Measurements from ENCODE around the gene SEMA3D. TPM values are rescaled to one million over a fixed set of nuclear protein-coding genes. Genes with fewer than 3 reads are reported as not detected.
A peak's percentile ranks its signal among the peaks of the same experiment; 100 is the strongest.

Gene SEMA3D
- polyA plus RNA-seq, 3 donors = 41.8 to 47.6 (median 42.7) TPM

DNA sequence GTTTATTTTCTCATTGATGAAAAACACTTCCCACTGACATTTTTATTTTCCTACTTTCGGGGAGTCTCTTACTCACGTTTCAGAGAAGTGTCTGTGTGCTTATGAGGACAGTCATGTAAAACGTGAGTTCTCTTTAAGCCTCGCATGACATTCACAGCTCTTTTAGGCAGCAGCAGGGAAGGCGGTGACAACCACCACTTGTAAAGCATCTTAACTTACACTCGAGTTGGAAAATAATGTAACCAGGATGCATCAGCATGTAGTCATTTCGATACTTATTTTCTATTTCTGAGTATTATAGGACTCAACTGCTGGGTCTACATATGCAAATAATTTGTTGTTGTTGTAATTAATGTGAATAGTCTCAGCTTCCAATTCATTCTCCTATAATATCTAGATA is 153.6 kb downstream of the SEMA3D start:
- DNase-seq = no peak

DNA sequence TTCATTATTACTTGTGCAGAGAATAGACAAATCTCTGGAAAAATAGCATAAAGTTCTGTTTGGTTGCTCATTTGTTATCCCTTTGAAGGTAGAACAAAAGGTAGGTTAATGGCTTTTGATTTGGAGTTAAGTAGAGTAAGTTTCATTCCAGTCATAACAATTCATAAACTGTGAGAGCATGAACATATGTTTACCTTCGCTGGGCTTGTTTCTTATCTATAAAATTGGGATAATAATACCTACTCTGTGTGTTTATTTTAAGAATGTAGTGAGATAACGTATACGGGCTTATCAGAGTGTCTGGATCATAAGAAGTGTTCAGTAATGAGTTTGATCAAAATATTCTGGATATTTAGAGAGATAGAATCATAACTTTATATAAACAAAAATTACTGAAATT is 155.4 kb downstream of the SEMA3D start:
- DNase-seq = no peak

DNA sequence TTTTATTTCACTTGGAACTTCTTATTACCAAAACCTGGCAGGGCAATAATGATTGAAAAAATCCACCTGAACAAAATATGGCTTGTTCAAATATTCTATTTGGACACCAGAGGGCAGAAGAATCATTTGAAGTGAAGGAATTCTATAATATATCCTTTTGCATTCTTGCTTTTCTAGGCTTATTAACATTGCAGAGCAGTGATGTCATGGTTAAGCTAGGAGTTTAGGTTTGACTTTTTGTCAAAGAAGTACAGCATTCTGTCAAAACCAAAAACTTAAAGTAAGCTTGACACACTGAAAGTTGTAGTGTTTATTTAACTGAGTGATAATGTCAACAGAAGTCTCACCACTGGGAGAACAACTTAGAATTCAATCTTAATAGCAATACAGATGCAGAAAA is 156.0 kb downstream of the SEMA3D start:
- DNase-seq = peak; percentile 42

DNA sequence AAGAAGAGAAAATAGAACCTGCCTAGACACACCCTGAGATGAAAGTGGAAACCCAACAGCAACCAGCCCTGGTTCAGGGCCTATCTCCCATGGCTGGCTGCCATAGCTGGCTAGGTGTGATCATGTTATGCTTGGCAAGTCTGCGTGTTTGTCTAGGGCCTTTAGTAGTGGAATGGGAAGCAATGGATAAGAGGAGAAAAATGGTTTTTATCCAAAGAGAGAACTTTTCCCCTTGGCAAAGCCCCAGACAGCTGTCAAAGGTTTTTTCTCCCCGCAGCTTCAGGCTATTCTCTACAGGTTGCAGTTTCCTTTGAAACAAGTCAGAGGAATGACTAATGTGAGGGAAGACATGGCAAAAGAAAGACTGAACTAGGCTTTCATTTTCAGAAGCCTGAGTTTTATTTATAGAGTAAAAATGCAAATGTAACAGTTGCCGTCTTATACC is 161.5 kb downstream of the SEMA3D start:
- DNase-seq = no peak

DNA sequence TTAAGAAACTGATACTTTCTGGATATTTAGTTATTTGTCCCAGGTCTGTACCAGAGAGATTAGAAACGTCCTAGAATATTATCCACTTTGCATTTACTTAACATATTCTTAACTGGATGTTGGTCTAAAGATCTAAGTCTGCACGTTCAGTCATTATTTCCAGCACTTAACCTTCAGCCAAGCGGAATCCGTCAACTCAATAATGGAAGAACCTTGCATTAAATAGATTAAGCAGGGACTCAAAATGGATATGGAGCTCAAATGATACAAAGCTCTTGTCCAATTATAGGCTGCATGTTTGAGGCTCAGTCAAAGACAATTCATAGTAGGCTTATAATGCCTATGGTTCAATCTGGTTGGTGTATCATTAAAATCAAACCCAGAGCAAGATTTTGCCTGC is 162.9 kb downstream of the SEMA3D start:
- DNase-seq = no peak

DNA sequence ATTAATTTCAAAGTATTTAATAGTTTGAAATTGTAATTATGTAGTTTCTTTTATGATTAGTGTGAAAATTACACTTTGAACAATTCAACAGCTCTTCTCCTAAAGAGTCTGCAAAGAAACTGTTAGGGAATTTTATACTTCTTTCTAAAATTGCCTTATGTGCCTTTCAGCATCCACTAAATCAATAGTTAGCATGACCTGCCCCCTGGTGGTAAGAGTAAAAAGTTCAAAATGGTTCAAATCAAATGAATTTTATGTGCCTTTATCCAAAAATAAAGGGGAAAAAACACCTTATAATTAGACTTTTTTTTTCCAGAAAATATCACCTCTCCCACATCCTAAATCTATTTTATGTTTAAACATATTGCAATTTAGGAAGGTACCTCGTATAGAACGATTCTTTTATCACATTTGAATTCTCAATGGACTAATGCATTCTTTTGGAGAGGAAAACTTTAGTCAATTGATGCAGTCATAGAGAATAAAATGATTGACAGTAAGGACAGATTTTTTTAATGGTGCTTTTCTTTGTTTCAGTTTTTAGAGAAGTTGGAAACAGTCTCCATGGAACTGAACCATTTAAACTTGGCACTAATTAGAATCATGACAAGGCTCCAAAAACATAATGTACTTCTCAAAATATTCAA is 163.7 kb downstream of the SEMA3D start:
- DNase-seq = peak; percentile 46

DNA sequence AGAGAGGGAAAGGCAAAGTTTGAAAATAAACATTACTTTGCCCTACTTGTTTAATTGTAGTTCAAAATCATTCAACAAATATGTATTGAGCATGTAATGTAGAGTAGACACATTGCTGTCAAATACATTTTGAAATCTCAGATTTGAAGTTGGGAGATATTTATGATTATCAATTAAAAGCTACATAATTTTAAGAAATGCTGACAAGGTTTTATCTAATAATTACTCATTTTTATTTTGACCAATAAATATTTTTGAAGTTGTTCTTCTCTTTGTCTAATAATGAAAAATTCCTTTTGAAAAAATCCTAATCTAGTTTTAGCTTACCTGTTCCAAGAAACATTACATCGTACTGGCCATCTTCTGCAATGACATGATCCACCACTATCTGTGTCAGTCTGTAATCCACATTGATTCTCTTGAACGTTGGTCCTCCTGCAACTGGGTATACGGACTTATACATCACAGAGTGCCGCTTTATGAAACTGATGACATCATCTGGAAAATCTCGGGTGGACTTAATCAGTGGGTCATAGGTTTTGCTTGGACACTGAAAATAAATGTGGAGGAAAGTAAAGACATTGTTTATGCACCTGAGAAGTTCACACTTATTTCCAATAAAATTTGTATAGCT is 164.7 kb downstream of the SEMA3D start:
- no peak for DNase-seq

DNA sequence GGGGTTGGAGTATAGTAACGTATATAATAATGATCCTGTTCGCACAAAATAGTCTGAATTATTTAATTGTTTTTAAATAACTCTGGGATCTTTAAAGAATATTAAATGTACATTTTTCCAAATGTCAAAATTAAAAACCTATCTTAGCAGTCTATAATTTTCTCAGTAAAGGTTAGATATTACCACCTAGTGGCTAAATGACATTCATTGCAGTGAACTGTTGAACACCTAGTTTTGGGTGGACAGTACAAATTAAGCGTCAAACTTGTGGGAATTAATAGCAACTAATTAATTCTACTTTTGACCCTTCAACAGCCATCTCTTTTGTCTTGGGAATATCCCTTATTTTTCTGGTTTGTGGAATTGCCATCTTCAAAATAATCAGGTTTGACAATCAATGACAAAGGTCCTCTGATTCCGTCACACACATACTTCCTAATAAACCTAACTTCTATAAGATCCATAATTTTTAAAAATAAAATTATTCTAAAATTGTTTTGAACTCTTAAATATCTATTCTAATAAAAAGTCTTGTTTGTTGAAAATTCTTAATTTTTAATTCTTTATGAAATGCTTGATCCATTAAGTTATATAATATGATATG is 165.7 kb downstream of the SEMA3D start:
- DNase-seq = no peak

DNA sequence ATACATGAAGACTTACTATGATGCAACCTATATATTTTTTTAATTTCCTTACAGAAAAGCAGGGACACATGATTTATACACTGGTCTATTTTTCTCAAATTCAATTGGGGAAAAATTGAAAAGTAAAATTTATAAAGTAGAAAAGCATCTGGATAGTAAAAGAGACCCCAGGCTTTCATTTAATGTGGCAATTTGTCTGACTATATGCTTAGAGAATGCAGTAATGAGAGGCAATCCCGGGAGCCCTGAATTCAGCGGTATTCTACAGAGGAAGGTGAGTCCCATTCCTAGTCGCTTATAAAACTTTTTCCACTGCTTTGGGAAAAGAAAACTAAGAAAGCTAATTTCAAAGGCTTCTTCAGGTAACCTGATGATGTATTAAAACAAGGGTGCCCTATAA is 167.1 kb downstream of the SEMA3D start:
- no peak for DNase-seq

DNA sequence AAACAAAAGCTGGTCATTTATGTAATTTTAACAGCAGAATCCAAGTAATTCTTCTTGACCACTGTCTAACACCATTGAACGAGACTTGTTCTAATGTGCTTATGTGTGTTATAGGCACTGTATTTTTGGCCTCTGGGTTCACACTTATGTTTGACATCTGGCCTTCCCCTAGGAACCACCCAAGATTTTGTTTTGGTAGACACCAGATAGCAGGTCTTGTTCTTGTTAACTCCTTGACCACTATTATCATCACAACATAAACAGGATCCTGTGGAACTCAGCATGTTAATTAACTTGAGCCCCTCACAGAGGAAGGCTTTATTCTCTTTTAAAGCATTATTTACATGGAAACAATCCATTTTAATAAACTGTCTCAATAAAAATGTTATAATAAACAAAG is 167.7 kb downstream of the SEMA3D start:
- no peak for DNase-seq

DNA sequence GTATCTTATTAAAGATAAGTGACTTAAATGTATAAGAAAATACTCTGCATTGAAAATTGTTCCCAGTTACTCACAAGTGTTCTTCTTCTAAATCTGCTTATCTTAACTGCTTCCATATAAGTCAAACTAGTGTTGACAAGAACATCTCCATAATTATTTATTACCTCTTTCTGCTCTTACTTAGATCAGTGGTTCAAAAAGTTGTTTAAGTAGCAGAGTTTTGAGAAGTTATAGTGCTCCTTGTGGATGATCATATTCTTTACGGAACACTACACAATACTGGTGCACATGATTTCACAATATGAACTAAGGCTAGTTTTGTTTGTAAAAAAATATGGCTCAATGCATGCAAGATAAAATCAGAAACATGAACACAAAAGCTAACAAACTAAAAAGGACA is 168.4 kb downstream of the SEMA3D start:
- no peak for DNase-seq

DNA sequence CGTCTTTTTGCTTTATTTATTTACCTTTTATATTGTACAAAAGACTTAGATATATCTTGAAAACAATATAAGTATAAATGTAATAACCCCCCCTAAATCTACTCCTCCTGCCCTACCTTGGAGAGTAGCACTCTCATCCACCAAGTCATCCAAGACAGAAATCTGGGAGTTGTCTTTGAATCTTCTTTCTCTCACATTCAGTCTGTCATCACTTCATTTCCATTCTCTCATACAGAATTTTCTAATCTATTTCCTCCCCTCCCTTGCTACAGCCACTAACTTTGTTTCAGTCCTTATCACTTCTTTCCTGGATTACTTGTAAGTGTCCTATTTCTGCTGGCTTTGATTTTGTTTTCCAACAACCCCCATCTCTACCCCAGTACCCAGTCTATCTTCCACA is 170.6 kb downstream of the SEMA3D start:
- no peak for DNase-seq

DNA sequence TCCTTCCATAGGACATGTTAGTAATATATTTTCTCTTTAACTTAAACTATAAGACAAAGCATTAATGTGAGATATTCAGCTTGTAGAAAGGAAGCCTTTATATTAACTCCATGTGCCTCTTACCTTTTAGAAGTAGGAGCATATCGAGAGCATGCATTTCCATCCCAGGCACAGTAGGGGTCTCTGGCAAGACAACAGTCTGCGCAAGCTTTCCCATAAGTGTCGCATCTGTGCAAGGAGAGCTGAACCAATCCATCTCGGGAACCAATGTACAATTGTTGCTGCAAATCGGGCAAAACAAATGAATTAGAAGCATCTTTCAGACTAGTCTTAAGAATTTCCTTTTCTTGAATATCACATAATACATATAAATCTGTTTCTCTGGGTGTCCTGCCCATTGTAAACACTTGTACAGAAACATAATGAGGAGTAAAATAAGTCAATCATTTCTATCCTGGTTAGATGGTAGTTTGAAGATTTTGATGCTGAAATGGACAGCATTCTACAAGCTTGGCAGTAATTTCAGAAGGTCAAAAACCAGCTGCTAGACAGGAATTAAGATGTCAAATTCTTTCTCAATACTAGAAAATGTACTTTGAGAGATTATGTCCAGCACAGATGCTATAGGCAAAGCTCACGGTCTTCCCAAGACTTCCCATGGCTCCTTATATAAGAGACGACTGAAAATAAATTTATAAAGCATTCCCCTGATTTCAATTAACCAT is 171.8 kb downstream of the SEMA3D start:
- DNase-seq = no peak

DNA sequence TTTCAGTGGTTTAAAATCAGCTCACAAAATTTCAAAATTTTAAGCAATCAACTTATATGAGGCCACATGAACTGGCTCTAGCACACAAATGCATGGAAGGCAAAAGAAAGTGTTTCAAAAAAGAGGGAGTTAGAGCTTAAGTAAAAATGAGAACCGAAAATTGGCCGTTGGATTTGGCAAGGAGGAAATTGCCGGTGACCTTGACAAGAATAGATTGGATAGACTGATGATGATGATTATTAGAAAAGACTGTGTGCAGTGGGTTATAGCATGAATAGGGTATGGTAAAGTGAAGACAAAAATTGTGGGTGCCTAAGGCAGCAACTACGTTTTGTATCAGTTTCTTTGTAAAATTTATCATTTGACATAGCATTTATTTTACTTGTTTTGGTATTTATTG is 175.7 kb downstream of the SEMA3D start:
- no peak for DNase-seq

DNA sequence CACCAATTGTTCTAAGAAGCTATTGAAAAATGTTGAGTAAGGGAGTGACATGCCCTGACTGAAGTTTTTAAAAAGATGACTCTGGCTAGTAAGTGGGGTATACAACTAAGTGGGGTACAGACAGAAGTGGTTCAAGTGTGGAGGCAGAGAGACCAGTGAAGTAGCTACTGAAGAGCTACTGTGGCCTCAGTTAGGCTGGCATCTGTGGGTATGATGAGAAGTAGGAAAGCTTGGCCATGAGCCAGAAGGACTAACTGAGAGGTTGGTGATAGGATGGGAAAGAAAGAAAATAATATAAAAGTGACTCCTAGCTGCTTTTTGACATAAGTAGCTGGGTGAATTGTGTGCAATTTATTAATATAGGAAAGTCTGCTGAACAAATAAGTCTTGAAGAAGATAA is 176.6 kb downstream of the SEMA3D start:
- no peak for DNase-seq

DNA sequence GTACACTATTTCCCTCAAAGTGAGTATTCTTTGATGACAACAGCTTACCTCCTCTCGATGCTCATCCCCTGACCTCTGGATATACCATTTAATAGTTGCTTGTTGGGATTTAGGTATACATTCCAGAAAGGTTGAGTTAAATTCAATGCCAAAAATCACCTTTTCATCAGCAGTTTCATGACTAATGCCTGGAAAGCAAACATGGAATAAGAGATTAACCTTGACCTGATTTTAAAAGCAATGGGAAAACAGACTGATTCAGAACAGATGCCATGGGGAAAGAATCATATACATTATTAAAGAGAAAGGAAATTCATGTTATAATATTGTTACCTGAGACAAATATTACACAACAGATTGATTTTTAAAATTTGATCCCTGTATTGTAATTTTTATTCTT is 180.1 kb downstream of the SEMA3D start:
- DNase-seq = no peak

DNA sequence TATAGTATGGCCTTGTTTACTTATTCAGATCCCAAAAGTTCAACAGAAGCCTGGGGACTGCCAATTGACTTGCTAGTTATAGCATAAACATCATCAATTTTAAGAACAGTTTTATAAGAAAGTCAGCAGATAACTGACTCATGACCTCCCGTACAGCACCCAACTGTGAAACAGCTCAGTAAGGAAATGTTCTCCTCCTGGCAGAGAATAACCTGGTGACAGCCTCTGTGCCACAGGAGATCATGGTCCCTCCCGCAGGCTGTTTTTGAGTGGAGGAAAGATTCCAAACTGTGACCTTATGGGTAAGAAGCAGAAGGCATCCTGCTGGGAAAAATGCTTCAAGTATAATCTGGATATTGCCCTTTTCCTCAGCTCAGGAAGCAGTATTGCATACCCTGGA is 182.5 kb downstream of the SEMA3D start:
- no peak for DNase-seq

DNA sequence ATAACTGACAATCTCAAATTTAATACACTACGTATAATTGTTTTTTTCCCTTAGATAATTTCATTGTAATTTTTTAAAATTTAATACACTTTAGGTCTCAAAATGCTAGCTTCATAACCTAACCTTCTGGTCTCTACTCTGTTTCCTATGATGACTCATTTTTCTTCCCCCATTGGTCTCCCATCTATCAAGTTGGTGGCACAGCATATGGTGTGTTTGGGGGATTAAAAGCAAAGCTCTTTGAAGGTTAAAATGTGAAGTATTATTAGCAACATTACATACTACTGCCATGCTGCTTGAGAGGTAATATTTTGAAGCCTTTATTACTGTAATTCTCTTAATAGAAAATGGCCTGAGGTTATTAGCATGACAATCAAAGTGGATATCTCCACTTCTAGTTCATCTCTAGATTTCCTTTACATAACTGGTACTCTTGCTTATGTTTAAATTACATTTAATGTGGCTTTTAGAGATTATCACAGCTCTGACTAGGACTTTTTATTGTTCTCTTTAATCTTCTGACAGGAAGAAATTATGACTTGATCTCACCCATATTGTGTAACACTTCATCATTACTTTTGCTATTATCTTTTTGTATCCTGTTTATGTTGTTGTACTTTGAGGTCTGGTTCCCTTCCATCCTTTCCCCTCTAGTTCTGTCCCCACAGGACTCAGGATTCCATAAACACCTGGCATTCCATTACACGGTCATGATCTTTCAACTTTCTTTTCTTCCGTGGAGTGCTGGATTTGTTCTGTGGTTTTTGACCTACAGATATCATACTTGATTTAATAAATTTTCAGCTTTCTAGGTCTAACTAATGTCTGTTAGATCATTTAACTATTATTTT is 185.1 kb downstream of the SEMA3D start:
- DNase-seq = no peak

DNA sequence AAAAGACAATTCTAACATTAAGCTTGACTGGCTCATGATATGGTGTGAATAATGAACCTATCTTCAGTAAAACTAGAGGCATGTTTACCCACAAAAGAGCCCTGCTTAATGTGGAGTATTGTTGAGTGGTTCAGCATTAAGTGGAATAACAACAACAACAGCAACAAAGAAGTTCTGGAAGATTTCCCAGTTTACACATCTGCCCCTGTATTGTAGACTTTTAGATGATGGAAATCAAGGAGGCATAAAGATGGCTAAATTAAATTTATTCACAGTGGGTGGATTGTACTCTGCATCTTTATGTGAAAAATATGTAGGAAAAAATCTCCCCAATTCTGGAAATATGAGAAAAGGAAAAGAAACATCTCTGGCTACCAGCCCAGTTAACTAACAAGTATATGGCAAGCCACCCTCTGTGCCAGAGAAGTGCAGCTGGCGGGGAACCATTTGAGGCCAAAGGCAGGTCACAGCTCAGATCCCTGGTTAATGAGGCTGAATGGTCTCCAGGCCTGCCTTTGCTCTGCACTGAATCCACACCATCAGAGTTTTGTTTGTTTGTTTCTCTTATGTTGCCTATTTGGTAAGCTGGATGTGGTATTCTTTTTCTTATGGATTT is 186.0 kb downstream of the SEMA3D start:
- DNase-seq = no peak

DNA sequence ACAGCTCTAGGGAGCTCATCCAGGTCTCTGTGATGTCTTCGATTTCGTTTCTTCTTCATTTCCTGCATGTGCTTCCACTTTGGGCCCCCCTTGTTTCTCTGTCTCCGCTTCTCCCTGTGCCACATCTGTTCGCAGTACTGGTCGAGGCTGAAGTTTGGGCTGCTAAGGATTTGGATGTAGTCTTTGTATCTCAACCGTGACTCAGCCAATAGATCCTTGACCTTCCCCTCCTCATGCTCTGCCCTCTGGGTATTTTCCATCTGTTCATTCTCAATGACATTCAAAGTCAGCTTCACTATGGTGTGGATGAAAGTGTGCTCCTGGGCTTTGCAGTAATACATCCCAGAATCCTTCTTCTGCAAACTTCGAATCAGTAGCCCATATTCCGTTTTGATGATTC is 187.4 kb downstream of the SEMA3D start:
- DNase-seq = no peak

DNA sequence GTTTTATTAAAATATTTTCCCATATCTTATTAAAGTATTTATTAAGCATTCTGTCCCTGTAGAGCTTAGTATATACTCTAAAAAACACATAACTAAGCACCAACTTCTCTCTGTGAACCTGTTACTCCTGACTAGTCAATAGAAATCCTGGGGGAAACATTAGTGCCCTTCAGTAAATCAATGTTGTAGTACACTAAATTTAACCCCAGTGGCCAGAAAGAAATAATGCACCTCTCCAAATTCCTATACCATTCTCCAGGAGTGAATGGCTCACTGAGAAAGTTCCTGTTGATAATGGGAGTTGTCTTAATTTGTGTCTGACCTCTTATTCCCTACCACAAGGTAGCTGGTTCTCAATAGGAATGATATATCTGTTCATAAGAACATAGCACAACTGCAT is 188.2 kb downstream of the SEMA3D start:
- no peak for DNase-seq

DNA sequence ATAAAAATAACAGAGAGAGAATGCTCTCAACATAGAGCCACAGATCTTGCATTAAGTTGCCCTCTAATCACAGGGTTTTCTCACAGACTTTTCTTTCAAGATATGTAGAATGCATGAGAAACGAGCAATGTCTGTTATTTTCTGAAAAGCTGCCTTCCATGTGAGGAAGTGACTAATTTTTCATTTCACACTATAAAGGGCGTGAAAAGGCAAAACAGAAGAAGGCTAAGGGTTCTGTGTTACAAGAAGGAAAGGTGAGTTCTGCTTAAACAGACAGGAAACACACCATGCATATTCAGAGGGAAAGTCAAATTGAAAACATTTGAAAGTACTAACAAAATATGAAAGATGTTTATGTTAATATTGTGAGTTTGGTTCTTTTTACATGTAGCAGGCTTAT is 189.2 kb downstream of the SEMA3D start:
- no peak for DNase-seq

Measured in renal pelvis (tissue), 4 donors.